Dedifferentiated amniotic fluid mesenchymal stem cell (primary cell): ENCODE measurements around the gene PLA2G2F.

Experiments
- DNase-seq: peaks from one replicate; pipeline ENCODE4 v3.0.0-alpha.2; 2016; ENCODE audit errors: extremely low spot score

The PLA2G2F gene, protein sequence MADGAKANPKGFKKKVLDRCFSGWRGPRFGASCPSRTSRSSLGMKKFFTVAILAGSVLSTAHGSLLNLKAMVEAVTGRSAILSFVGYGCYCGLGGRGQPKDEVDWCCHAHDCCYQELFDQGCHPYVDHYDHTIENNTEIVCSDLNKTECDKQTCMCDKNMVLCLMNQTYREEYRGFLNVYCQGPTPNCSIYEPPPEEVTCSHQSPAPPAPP

GRCh38 chr1:20138961-20139550 is at the start of gene PLA2G2F:
TSS of gene PLA2G2F (plus strand) at chr1:20139323. CDS start at chr1:20139428, 105 bp downstream.
- no peak for DNase-seq

GRCh38 chr1:20089328-20090077 is 49.6 kb upstream of the PLA2G2F start:
- no peak for DNase-seq

- DNase-seq: no peak
These were observed 49.0 kb upstream of the PLA2G2F start for GRCh38 chr1:20090119-20090518.

- DNase-seq: no peak
These were observed 48.5 kb upstream of the PLA2G2F start for GRCh38 chr1:20090641-20091040.

DNA sequence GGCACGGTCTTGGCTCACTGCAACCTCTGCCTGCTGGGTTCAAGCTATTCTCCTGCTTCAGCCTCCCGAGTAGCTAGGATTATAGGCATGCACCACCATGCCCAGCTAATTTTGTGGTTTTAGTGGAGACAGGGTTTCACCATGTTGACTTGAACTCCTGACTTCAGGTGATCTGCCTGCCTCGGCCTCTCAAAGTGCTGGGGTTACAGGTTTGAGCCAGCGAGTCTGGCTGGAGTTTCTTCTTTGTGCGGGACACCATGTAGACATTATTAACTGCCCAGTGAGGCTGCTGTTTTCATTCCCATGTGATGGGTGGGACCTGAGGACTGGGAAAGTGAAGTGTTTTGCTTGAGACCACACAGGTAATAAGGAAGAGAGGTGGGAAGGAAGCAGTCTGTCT is 45.8 kb upstream of the PLA2G2F start:
- DNase-seq: no peak

- no peak for DNase-seq
These were observed 45.2 kb upstream of the PLA2G2F start for GRCh38 chr1:20093940-20094391.

GRCh38 chr1:20095564-20096434 is 43.3 kb upstream of the PLA2G2F start:
- DNase-seq: no peak

GRCh38 chr1:20096840-20097447 is 42.2 kb upstream of the PLA2G2F start:
- DNase-seq: no peak

- DNase-seq: no peak
These were observed 39.6 kb upstream of the PLA2G2F start for GRCh38 chr1:20099533-20099932.

- no peak for DNase-seq
These were observed 38.3 kb upstream of the PLA2G2F start for GRCh38 chr1:20100632-20101355.

DNA sequence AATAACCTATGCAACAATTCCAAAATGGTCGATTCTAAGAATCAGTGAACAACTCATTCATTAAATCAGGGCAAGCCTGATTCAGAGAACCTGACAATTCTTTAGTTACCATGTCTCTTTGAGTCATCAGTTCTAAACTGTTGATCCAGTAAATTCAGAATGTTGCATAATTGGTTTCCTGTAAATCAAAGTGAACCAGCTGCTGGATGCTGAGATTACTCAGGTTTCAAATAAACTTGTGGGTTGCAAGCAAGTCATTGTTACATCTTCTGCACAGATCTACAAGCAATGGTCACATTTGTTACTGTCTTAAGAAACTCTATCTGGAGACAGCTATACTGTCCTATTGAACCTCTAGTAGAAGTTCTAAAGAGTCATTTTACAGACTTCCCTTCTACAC is 36.2 kb upstream of the PLA2G2F start:
- DNase-seq: no peak

DNA sequence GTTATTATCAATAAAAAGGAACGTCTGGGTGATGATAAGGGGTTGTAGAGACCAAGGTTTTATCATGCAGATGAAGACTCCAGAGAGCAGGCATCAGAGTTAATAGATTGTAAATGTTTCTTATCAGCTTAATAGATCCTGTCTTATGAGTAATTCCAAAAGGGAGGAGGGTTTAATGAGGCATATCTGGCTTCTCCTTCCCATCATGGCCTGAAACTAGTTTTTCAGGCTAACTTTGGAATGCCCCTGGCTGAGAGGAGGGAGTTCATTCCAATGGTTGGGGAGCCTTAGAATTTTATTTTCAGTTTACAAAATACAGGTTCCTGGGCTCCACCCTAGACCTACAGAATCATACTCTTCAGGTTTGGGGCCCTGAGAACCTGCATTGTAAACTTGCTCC is 33.3 kb upstream of the PLA2G2F start:
- DNase-seq: no peak

GRCh38 chr1:20107351-20107750 is 31.8 kb upstream of the PLA2G2F start:
- DNase-seq: no peak

DNA sequence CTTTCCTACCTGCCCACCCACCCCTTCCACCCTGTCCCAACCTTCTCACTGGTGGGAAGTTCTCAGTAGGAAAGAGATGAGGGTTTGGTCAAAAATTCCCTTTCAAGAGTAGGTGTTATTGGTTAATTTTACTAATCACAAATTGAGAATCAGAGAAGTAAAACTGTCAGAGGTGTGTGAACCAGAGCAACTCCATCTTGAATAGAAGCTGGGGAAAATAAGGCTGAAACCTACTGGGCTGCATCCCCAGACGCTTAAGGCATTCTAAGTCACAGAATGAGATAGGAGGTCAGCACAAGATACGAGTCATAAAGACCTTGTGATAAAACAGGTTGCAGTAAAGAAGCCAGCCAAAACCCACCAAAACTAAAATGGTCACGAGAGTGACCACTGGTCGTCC is 31.3 kb upstream of the PLA2G2F start:
- DNase-seq: no peak

- DNase-seq: no peak
These were observed 30.6 kb upstream of the PLA2G2F start for GRCh38 chr1:20108366-20109123.

DNA sequence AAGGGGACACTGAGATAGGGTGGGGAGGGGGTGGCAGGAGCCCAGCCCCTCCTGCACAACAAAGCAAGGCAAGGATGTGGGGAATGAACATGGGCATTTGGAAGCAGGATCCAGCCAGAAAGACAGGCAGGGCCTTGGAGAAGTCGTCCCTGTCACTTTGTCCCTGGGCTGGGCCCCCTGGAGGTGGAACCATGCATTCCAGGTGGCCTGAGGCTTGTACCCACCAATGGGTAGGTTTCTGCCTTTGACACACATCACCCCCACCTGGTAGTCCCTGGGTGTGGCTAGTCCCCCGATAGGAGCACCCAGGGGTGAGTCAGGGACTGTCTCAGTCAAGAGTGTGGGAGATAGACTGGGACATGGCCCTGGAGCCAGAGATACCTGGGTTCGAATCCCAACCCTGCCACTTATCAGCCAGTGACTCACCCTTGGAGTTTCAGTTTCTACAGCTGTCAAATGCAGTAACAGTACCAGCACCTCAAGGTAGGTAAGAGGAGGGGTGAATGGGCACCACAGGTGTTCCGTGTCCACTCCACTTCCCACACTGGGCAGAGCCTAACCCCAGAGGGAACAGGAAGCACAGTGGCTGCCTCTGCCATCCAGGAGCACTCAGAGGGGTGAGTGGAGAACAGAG is 29.8 kb upstream of the PLA2G2F start:
- no peak for DNase-seq

DNA sequence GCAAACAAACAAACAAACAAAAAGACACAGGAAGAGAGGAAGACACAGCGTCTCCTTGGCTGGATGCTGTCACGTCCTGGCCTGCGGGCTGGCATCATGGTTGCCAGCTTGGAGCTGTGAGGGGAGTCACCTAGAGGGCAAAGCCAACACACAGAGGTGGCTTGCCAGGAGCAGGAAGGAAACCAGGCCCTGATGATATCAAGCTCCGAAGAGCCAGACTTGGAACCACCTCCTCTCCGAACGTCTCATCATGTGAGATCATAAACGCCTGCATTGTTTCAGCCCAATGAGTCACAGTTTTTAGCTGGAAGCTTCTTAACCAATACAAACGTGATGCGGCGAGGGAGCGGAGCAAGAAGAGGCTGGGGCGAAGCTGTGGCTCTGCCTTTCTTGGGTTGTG is 28.4 kb upstream of the PLA2G2F start:
- DNase-seq: no peak

- DNase-seq: no peak
These were observed 27.7 kb upstream of the PLA2G2F start for GRCh38 chr1:20111452-20111851.

- DNase-seq: no peak
These were observed 26.7 kb upstream of the PLA2G2F start for GRCh38 chr1:20112279-20113000.
